Ishikawa (cell line): ENCODE results near the gene SPTBN5.

Experiments
- CEBPB ChIP-seq: IDR thresholded peaks from 2 replicates; pipeline ENCODE4 v1.6.1; 2012
- MAX ChIP-seq: IDR thresholded peaks from 2 replicates; pipeline ENCODE4 v1.6.1; 2012
- TEAD4 ChIP-seq: IDR thresholded peaks from 2 replicates; pipeline ENCODE4 v1.6.1; 2012
- USF1 ChIP-seq: IDR thresholded peaks from 2 replicates; pipeline ENCODE4 v1.6.1; 2012

GRCh38 chr15:41836073-41836472 lies 57.8 kb downstream of the SPTBN5 start:
- TF ChIP-seq TEAD4, result no peak
- TF ChIP-seq USF1, result no peak
- no peak for TF ChIP-seq MAX
- TF ChIP-seq CEBPB, result no peak
